OCI-LY3 (cell line): ENCODE measurements around the gene CEP112.

Source experiments
- EZH2phosphoT487 ChIP-seq: fragments of 200-600 bp; shearing (Covaris generic); IDR thresholded peaks from 2 replicates; pipeline ENCODE4 v1.6.1; 2018; ENCODE audit warnings: antibody characterized with exemption, mixed run types, low read depth
- TF ChIP-seq, protein P1 (sequence below): fragments of 200-600, 300-600 bp; sonication (generic); IDR thresholded peaks from 2 replicates; pipeline ENCODE4 v1.5.1; 2014; ENCODE audit warnings: antibody characterized with exemption, low read length, low read depth

- TF ChIP-seq, protein P1, sequence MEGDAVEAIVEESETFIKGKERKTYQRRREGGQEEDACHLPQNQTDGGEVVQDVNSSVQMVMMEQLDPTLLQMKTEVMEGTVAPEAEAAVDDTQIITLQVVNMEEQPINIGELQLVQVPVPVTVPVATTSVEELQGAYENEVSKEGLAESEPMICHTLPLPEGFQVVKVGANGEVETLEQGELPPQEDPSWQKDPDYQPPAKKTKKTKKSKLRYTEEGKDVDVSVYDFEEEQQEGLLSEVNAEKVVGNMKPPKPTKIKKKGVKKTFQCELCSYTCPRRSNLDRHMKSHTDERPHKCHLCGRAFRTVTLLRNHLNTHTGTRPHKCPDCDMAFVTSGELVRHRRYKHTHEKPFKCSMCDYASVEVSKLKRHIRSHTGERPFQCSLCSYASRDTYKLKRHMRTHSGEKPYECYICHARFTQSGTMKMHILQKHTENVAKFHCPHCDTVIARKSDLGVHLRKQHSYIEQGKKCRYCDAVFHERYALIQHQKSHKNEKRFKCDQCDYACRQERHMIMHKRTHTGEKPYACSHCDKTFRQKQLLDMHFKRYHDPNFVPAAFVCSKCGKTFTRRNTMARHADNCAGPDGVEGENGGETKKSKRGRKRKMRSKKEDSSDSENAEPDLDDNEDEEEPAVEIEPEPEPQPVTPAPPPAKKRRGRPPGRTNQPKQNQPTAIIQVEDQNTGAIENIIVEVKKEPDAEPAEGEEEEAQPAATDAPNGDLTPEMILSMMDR: no peak
- no peak for TF ChIP-seq EZH2phosphoT487
These were observed 341.4 kb downstream of the CEP112 start for GRCh38 chr17:65850486-65850885.
